Keratinocyte (primary cell): ENCODE data around the gene SYNE2.

Experiments used
- CTCF ChIP-seq, 3 experiments: IDR thresholded peaks in 1 of 3; conservative IDR thresholded peaks in 1 of 3; optimal IDR thresholded peaks in 1 of 3; 2 replicates in 2 of 3; 3 replicates in 1 of 3; pipeline versions ENCODE3 to v1.5.1; 2011; ENCODE audit warnings: low read length in 3 of 3, mild to moderate bottlenecking in 3 of 3, moderate library complexity in 2 of 3, control low read depth in 1 of 3, inconsistent platforms in 1 of 3; ENCODE audit not compliant: insufficient read depth in 2 of 3; ENCODE audit errors: extremely low read depth in 1 of 3
- EZH2 ChIP-seq: IDR thresholded peaks from one replicate; pipeline ENCODE4 v1.6.1; 2012; ENCODE audit warnings: inconsistent platforms, mild to moderate bottlenecking, low read length, moderate library complexity

DNA sequence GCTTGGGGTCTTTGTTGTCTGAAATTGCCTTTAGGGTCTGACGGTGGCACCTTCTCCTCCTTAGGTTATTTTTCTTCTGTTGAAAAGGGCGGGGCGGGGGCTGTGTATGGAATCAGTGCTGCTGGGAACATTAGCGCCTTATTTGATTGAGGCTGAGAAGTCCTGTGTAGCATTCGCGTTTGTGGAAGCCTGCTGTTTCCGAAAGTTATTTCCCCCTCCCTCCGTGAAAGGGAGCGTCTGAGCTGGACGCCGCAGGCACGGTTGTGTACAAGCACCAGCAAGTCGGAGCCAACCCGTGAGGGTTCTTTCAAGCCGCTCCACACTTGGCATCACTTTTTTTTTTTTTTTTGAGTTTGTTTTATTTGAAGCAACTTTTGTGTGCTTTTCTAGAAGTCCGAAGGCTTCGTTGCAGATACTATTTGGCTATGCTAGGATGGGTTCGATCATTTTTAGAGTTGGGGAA is 1.1 kb downstream of the SYNE2 start:
- no peak for TF ChIP-seq CTCF (optimal IDR thresholded peaks at IDR 0.05 in 1 of 3, IDR thresholded peaks at IDR 0.05 in 1 of 3, conservative IDR thresholded peaks at IDR 0.05 in 1 of 3; ENCODE audit: extremely low read depth in 1 of 3, insufficient read depth in 2 of 3, low read length in 3 of 3)
- no peak for TF ChIP-seq EZH2
